Measurements from ENCODE around the gene OR13C5. TPM values are rescaled to one million over a fixed set of nuclear protein-coding genes. Genes with fewer than 3 reads are reported as not detected.

OR13C5 gene
- total RNA-seq, 1 donor from 2014 or later, result not detected

GRCh38 chr9:104589626-104590025 lies 9.6 kb downstream of the OR13C5 start:
- H3K4me1 ChIP-seq, result no peaks in the 10 kb centered on the region
- intact Hi-C loops (cut with DNase I), result no loop called here
- H3K27me3 ChIP-seq, result no peaks in the 10 kb centered on the region
- H3K4me3 ChIP-seq, result no peak overlapping the region
- DNase-seq (ENCODE audit: extremely low spot score in 2 of 2), result no peak
- no peak for TF ChIP-seq POLR2A (IDR thresholded peaks at IDR 0.05)
- TF ChIP-seq CTCF (IDR thresholded peaks at IDR 0.05), result no peak
- TF ChIP-seq POLR2AphosphoS5 (IDR thresholded peaks at IDR 0.05; ENCODE audit: insufficient read depth in 1 of 2, low read depth in 1 of 2), result no peak
- H3K9me3 ChIP-seq, result no peaks in the 10 kb centered on the region
- no peak overlapping the region for H3K27ac ChIP-seq
- H3K36me3 ChIP-seq, result no peaks in the 10 kb centered on the region

- no peak overlapping the region for H3K4me3 ChIP-seq
- intact Hi-C loops (cut with DNase I), result no loop called here
- no peak for TF ChIP-seq CTCF (IDR thresholded peaks at IDR 0.05)
- no peak for TF ChIP-seq POLR2AphosphoS5 (IDR thresholded peaks at IDR 0.05; ENCODE audit: insufficient read depth in 1 of 2, low read depth in 1 of 2)
- TF ChIP-seq POLR2A (IDR thresholded peaks at IDR 0.05), result no peak
- H3K27ac ChIP-seq, result no peak overlapping the region
- H3K27me3 ChIP-seq, result no peaks in the 10 kb centered on the region
- no peaks in the 10 kb centered on the region for H3K36me3 ChIP-seq
- H3K9me3 ChIP-seq, result no peaks in the 10 kb centered on the region
- no peak for DNase-seq (ENCODE audit: extremely low spot score in 2 of 2)
- H3K4me1 ChIP-seq, result no peaks in the 10 kb centered on the region
Measured at GRCh38 chr9:104586496-104587180, 12.6 kb downstream of the OR13C5 start.

GRCh38 chr9:104580562-104580961 lies 18.7 kb downstream of the OR13C5 start:
- intact Hi-C loops (cut with DNase I), result no loop called here
- no peaks in the 10 kb centered on the region for H3K27me3 ChIP-seq
- DNase-seq (ENCODE audit: extremely low spot score in 2 of 2), result no peak
- H3K27ac ChIP-seq, result no peak overlapping the region
- TF ChIP-seq CTCF (IDR thresholded peaks at IDR 0.05) (no peak), POLR2AphosphoS5 (IDR thresholded peaks at IDR 0.05; ENCODE audit: insufficient read depth in 1 of 2, low read depth in 1 of 2) (no peak), POLR2A (IDR thresholded peaks at IDR 0.05) (no peak)
- no peaks in the 10 kb centered on the region for H3K4me1 ChIP-seq
- H3K9me3 ChIP-seq, result no peaks in the 10 kb centered on the region
- no peaks in the 10 kb centered on the region for H3K36me3 ChIP-seq
- no peak overlapping the region for H3K4me3 ChIP-seq

- no peaks in the 10 kb centered on the region for H3K4me1 ChIP-seq
- intact Hi-C loops (cut with DNase I), result no loop called here
- no peak overlapping the region for H3K4me3 ChIP-seq
- no peaks in the 10 kb centered on the region for H3K9me3 ChIP-seq
- DNase-seq (ENCODE audit: extremely low spot score in 2 of 2), result no peak
- no peaks in the 10 kb centered on the region for H3K36me3 ChIP-seq
- H3K27ac ChIP-seq, result no peak overlapping the region
- H3K27me3 ChIP-seq, result no peaks in the 10 kb centered on the region
- TF ChIP-seq POLR2AphosphoS5 (IDR thresholded peaks at IDR 0.05; ENCODE audit: insufficient read depth in 1 of 2, low read depth in 1 of 2), result no peak
- no peak for TF ChIP-seq CTCF (IDR thresholded peaks at IDR 0.05)
- TF ChIP-seq POLR2A (IDR thresholded peaks at IDR 0.05), result no peak
Measured at GRCh38 chr9:104577263-104577662, 21.9 kb downstream of the OR13C5 start.

- intact Hi-C loops (cut with DNase I), result no loop called here
- no peaks in the 10 kb centered on the region for H3K9me3 ChIP-seq
- TF ChIP-seq POLR2A (IDR thresholded peaks at IDR 0.05) (no peak), CTCF (IDR thresholded peaks at IDR 0.05) (no peak), POLR2AphosphoS5 (IDR thresholded peaks at IDR 0.05; ENCODE audit: insufficient read depth in 1 of 2, low read depth in 1 of 2) (no peak)
- no peaks in the 10 kb centered on the region for H3K4me1 ChIP-seq
- H3K27me3 ChIP-seq, result no peaks in the 10 kb centered on the region
- no peak for DNase-seq (ENCODE audit: extremely low spot score in 2 of 2)
- H3K4me3 ChIP-seq, result no peak overlapping the region
- H3K27ac ChIP-seq, result no peak overlapping the region
- no peaks in the 10 kb centered on the region for H3K36me3 ChIP-seq
Measured at GRCh38 chr9:104575456-104575855, 23.8 kb downstream of the OR13C5 start.

All from vagina (tissue), 2 donors.